Activated T-cell treated with anti-CD3 and anti-CD28 coated beads for 4 hours (primary cell): ENCODE results near the gene VPS18.

Experiments
- DNase-seq: peaks from one replicate; pipeline ENCODE4 v3.0.0-alpha.2; 2020

VPS18 gene

GRCh38 chr15:40921949-40922607 lies 27.8 kb downstream of the VPS18 start:
- no peak for DNase-seq

DNA sequence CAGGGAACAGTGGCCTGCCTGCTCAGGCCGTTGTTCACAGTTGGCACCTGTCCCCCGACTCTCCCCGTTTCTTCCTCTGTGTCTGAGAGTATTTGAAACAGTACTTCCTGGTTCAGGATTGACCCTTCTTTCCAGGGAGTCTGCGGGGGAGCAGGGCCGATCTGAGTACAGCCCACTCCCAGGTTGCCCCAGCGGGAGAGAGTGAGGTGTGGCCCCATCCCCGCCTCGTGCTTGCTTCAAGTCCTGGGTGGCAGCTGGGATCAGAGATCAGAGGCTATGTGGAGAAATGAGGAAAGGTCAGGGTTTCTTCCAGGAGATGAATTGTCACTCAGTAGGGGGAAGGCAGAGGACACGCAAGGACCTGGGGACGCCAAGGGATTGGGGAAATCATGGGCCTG lies 28.4 kb downstream of the VPS18 start:
- DNase-seq, result no peak

GRCh38 chr15:40923551-40923950 lies 29.3 kb downstream of the VPS18 start:
- DNase-seq, result no peak

DNA sequence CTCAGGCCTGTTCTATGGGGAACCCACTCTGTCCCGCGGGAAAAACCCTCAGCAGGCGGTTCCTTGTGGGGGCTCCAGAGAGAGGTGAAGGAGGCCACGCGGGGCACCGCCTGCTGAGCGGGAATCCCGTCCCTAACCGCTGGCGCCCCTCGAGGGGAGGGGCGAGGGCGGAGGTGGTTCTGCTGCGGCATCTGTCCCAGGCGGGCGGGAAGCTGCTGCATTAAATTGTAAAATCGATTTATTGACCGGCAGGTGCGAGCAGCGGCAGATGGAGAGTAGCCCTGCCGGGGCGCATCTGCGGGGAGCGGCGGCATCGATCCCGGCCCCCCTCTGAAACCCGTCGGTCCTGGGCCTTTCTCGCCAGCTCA lies 31.2 kb downstream of the VPS18 start:
- no peak for DNase-seq

GRCh38 chr15:40925863-40926658 lies 31.8 kb downstream of the VPS18 start:
- DNase-seq, result no peak

DNA sequence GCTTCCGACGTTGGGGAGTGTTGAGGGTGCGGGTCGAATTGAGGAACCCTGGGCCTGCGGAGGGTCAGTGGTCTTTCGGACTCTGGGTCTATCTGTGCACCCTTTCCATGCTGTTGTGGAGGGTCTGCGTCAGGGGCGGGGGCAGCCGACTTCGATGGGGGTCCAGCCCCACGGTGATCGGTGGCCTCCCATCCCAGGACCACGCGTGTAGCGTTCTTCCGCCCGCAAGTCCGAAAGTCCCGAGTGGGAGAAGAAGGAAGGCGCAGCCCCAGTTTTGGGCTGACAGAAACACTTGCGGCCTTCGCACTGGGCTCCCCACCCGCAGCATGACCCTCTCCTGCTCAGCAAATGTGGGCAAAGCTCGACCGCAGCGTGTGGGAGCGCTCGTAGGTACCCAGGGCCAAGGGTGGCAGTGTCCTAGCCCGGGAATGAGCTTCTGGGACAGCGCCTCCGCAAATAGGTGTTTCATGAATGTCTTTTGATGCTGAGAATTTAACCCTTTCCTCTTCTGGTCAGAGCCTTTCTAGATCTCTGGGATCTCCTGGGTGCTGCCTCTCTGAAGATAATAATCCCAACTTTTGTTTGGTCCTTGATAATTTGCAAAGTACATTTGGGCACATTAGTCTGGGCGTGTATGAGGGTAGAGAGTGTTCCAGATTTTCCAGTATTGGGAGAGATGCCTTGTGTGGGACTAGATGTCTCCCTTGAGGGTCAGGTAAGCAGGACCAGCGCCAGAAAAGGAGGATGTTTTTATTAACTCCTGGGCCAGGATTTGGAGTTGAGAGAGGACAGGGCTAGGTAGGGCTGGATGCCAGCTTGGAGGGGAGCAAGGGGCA lies 32.6 kb downstream of the VPS18 start:
- no peak for DNase-seq

GRCh38 chr15:40927495-40927872 lies 33.2 kb downstream of the VPS18 start:
- no peak for DNase-seq

GRCh38 chr15:40927873-40928806 lies 33.9 kb downstream of the VPS18 start:
- DNase-seq, result no peak

DNA sequence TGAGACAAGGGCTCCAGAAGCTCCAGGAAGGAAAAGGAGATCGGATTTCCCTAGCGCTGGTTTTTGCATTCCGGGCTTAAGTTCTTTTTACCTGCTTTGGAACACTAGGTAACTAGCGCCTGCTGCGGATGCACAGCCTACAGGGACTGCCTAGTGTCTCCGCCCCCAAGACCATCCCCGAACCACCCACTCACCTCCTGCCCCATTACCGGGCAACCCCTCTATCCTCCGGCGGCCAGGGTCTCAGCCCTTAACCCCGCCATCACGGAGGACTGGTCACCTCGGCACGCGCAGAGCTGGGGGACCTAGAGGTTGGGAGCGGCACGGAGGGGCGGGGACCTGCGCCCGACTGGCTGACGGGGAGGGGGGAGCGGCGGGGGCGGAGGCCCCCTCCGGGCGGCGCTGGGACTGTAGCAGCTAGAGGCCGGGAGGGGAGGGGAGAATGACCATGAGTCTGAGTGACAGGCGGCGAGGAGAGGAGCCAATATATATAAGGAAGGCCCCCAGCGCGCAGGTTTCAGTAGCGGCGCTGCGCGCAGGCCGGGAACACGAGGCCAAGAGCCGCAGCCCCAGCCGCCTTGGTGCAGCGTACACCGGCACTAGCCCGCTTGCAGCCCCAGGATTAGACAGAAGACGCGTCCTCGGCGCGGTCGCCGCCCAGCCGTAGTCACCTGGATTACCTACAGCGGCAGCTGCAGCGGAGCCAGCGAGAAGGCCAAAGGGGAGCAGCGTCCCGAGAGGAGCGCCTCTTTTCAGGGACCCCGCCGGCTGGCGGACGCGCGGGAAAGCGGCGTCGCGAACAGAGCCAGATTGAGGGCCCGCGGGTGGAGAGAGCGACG lies 34.8 kb downstream of the VPS18 start, which contains the start of gene DLL4:
Gene DLL4 (plus strand): TSS at position 520 of the 839 bp plus-strand sequence. CDS start 329 bp downstream, outside the sequence.
- no peak for DNase-seq

DNA sequence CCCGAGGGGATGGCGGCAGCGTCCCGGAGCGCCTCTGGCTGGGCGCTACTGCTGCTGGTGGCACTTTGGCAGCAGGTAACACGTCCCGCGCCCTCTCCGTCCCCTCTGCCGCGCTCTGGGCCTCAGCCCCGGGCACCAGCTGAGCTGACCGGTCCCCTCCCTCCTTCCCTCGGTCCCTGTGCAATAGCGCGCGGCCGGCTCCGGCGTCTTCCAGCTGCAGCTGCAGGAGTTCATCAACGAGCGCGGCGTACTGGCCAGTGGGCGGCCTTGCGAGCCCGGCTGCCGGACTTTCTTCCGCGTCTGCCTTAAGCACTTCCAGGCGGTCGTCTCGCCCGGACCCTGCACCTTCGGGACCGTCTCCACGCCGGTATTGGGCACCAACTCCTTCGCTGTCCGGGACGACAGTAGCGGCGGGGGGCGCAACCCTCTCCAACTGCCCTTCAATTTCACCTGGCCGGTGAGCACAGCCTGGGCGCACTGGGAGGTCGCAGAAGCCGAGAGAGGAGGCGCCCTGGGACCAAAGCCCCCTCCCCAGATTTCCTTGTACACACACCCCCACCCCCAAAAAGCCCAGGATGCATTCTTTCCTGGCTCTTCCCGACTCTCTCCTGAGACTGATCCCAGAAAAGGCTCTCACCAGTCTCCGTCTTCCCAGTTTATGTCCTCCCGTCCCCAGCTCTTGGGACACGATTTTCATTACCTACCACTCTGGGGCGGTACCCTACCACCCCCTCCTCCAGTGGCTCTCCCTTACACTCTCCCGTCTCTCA lies 35.6 kb downstream of the VPS18 start:
- no peak for DNase-seq

- DNase-seq, result peak; percentile 50
These were observed 36.4 kb downstream of the VPS18 start for GRCh38 chr15:40930430-40931299.

DNA sequence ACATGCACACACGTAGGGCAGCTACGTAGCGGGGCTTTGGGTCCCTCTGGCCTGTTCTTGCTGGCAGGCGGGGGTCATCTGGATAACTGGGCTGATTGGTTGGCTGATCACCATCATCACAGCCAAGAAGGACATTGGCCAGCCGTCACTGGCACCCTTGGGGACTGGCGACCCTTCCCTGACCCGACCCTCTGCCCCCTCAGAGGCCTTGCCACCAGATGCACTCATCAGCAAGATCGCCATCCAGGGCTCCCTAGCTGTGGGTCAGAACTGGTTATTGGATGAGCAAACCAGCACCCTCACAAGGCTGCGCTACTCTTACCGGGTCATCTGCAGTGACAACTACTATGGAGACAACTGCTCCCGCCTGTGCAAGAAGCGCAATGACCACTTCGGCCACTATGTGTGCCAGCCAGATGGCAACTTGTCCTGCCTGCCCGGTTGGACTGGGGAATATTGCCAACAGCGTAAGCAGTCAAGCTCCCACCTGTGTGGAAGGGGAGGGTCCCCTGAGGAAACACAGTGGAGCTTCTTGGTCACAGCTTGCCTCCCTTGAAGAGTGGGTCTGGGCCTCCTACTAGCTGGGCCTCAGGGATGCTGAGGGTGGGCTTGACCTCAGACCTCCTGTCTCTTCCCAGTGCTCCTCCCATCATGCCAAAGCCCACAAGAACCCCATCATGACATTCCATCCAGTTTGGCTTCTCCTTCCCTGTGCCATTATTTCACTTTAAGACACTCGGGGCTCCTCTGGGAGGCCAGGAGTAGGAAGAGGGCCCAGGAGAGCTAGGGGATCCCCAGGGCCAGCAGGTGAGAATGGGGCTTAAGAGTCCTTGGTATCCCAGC lies 37.3 kb downstream of the VPS18 start:
- no peak for DNase-seq

- DNase-seq, result no peak
These were observed 37.9 kb downstream of the VPS18 start for GRCh38 chr15:40932156-40932555.

GRCh38 chr15:40932649-40933516 lies 38.6 kb downstream of the VPS18 start:
- no peak for DNase-seq

GRCh38 chr15:40933517-40933902 lies 39.3 kb downstream of the VPS18 start:
- no peak for DNase-seq

- DNase-seq, result no peak
These were observed 40.2 kb downstream of the VPS18 start for GRCh38 chr15:40934457-40934856.

DNA sequence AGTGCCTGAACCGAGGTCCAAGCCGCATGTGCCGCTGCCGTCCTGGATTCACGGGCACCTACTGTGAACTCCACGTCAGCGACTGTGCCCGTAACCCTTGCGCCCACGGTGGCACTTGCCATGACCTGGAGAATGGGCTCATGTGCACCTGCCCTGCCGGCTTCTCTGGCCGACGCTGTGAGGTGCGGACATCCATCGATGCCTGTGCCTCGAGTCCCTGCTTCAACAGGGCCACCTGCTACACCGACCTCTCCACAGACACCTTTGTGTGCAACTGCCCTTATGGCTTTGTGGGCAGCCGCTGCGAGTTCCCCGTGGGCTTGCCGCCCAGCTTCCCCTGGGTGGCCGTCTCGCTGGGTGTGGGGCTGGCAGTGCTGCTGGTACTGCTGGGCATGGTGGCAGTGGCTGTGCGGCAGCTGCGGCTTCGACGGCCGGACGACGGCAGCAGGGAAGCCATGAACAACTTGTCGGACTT lies 42.0 kb downstream of the VPS18 start:
- DNase-seq, result no peak
